GM21526 (cell line): Measurements from ENCODE around the gene CBX4.
A peak's percentile ranks its signal among the peaks of the same experiment; 100 is the strongest.

Experiments
- ATAC-seq: cut with Tn5 transposase; IDR thresholded peaks from one replicate; pipeline ENCODE4 v1.9.1; 2021; ENCODE audit warnings: moderate library complexity; ENCODE audit not compliant: unreplicated experiment, low FRiP score

The CBX4 gene

DNA sequence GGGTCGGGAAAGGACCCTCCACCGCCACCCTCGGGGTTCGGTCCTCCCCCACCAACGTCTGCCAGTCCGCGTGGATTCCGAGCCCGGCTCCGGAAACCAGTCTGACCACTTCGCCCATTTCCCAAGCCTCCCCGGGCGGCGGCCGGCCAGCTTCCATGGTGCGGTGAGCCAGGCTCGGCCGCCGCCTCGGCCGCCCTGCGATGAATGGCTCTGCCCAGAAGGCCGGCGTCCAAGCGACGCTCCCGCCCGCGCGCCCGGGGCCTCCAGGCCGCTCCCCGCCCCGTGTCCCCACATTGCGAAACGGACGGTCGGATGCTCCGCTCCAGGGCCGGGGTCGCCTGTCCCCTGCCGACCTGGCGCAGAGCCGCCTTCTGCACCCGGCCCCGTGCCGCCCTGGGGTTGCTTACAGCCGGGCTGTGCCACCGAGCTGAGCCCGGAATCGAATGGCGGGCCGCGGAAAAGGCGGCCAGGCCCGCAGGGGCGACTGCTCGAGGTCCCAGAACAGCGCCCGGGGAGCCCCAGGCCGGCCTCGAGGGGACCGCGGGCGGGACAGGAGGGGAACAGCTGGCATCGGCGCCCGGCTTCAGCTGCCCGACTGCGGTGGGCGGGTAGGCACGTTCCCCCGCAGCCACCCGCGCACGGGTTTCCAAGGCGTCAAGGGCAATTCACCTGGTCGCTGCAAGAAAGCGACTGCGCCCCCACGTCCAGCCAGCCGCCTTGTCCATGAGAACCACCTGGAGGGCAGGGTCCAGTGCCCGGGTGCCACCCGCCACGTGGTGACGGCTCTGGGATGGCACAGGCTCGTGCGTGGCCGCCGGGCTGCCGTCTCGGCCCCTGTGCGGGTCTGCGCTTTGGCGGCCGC is 24.0 kb downstream of the CBX4 start:
- ATAC-seq = no peak

DNA sequence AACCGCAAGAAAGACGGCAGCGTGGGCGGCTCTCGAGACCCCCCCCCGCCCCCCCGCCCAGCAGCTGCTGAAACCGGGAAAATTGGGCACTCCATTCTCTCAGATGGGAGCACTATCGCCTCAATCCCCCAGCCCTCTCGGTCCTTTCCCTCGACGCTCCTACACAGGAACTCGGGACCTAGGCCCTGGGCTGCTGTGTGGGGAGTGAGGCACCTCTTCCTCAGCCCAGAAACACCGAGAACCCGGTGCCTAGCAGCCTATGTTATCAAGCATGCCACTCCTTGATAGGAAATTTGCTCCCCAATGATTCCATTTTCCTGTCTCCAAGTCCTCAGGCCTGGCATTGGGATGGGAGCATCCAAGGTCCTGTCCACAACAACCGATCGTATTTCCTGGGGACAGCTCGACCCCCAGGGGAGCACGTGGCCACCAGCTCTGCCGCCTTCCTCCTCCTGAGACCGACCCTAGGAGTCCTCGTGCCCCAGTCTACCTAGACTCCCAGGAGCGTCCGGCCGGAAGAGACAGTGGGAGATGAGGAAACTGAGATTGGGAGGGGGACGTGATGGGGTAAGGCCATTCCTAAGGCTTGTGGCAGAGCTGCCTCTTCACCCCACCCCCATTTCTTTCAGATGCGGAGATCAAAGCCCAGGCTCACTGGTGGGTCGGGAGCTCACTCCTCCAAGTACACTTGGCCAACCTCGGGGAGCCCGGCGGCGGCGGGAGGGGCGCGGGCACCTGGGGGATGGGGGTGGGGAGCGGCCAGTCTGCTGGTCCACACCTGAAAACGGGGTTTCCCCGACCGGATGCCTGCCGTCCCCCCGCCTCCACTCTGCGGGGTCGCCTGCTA is 24.9 kb downstream of the CBX4 start:
- no peak for ATAC-seq

DNA sequence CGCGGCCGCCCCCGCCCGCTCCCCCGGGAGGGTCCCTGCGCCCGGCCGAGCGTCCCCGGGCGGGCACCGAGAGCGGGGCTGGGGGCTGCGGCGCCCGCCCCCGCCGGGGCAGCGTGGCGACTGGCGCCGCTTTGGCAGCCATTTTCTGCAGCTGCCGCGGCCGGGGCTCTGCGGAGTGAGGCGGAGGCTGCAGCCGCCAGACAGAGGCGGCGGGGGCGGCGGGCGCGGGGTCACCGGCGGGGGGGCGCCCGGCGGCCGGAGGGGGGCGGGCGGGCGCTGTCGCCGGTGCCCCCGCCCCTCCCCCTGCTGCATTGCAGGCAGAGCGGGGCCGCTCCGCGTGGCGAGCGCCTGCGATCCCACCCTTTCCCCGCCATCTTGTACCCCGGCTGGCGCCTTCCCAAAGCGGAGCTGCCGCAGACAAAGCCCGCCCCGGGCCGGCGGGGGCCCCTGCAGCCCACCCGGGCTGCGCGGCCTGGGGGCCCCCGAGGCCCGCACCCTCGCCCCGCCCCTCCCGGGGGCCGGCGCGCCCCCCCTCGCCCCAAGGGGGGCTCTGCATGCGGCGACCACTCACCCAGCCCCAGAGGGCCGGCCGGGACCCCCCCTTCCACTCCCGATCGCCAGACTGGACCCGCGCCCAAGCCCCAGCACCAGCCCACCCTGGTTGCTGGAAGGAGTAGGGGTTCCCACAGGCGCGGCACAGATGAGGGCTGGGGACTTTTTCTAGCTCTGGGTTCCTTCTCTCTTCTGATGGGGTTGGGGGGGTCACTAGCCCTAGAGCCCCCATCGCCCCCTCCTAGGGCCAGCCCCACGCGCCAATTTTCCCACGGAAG is 25.7 kb downstream of the CBX4 start:
- ATAC-seq = no peak

DNA sequence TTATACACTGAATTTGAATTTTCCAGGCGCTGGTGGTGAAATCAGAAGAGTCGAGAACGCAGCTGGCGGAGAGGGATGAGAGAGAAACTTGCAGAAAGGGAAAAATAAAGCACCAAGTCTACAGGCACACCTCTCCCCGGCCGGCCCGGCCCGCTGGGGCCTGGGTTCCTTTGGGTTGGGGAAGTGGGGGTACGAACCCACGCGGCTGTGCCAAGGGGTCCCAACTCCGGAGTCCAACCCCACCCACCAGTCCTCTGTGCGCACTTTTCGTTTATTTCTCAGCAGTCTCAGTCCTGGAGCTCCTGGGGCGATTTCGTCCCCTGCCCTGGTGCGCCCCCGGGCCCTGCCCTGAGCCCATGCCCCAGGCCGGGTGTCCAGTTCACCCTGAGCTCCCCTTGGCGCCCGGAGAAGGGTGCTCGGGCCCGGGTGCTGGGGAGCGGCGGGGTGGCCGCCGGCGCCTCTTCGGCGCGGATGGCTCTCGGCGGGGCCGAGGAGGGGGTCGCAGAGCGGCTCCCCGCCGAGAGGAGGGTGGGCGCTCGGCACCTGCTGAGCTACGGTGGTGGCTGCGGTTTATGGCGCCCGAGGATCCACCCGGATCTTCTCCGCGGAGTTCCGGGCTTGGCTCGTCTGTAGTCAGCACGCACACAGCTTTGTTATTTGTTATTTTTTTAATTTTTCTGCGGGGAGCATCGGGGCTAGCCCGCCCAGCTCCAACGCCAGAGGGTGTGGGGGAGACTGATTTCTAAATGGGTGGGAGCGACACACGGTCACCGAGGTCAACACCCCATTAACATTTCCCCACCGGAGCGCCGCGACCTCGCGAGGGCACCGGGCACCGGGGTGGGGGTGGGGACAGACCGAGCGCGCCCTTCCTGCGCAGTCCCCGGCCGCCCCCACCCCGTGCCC is 26.6 kb downstream of the CBX4 start:
- ATAC-seq = no peak

DNA sequence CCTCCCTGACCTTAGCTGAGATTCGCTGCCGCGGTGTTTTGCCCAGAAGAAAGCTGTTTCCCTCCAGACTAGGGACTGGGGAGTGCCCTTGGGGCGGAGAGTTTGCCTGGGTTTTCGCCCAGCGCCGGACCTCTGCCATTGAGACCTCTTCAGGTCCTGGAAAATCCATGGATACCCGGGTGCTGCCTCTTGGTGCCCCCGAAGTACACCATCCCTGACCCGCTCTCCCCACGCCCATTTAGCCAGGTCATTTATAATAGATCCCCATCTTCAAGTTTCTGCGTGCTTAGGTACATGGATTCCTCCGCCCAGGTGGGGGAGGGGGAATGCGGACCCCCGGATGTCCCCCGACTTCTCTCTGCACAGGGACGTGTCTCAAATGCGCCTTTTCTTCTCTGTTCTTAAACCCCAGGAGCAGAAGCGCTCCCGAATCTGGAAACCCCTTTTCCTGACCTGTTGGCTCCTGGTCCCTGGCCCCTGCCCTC is 27.3 kb downstream of the CBX4 start:
- no peak for ATAC-seq

DNA sequence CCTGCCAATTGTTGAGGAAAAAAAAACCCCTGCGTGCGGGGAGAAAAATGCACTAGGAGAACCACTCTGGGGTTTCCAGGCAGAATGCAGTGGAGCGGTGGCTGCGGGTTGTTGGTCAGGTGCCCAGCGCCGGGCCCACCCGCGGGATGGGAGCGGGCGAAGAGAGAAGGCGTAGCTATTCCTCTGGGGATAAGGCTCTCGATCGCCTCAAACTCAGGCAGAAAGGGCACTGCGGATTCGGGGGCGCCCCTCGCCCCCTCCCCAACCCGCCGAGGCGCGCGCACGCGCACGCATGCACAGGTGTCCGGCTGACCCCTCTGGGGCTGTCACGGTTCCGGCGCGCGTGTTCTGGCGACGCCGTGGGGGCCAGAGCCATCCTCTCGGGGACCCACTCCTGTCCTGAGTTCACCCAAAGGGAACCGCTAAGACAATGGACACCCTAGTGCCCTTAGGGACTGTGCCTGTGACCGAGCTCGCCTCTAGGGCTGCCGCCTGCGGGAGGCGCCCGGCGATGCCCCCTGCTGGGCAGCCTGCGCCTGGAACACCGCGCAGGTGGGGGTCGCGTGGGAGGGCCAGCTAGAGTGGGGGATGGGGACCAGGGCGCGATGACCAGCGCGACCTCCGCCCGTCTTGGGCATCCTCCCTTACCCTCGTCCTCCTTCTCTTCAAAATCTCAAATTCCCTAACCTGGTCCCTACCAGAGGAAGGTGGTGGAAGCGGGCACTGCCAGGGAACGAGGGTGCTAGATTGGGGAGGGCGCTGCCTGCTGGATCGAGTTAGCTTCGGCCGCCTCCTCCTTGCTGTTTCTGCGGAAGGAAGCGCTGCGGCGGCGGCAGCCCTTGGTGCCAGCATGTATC is 28.0 kb downstream of the CBX4 start:
- no peak for ATAC-seq

DNA sequence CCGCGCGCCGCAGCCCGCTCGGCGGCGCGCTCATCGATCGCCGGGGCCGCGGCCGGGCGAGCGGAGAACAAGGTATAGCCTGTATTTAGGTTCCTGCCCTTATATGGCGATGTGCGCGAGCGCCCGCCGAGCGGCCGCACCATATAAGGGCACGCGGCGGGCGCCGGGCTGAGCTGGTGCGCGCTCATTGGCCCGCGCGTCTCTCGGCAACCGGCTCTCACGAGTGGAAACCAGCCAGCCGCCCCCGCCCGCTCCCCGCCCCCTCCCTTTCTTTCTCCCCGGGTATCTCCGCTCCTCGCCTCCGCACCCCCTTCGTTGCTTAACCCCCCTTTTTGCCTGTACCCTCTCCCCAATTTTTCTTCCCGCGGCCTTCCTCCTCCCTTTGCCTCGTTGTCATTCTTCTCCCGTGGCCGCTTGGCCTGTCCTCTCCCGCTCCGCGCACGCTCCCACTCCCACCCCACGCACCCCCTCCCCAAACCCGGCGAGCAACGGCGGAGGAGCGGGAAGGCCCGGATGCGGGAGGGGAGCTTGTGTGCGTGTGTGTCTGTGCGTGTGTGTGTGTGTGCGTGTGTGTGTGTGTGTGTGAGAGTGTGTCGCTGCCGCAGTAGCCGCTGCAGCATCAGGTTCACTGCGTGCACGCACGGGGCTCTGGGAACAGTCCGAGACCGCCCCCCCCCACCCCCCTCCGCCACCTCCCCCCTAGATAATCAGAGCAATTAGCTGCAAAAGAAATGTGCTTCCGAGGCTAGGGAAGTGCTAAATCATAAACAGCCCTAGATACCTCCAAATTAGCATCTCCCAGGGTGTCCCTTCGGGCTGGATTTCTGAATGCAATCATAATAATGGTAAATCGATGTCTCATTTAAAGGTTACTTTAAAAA is 28.9 kb downstream of the CBX4 start:
- peak; percentile 75 for ATAC-seq

DNA sequence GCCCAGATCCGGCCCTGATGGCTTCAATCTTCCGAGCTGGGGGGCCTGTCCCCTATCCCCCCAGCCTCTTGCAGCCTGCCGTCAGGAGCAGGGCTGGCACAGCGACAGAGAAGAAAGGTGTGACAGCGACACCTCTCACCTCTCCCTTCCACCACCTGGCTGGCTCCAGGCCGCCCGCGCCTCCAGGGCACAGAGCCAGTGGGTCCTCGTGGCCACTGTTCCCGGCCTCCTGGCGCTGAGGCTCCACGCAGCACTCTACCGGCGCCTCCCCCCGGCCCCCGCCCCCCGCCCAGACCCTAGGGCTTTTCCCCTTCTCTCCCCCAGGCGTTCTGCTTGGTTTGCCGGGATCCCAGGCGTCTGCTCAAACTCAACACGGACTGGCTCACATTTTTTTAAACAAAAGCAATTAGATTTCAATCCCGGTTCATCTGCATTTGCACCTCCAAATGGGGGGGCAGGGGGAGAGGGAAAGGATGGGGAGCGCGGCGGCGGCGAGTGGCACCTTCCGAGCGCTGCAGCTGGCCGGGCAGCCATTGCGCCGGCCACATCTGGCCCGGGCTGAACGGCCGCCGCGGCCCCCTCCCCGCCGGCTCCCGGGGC is 29.6 kb downstream of the CBX4 start:
- ATAC-seq = no peak

DNA sequence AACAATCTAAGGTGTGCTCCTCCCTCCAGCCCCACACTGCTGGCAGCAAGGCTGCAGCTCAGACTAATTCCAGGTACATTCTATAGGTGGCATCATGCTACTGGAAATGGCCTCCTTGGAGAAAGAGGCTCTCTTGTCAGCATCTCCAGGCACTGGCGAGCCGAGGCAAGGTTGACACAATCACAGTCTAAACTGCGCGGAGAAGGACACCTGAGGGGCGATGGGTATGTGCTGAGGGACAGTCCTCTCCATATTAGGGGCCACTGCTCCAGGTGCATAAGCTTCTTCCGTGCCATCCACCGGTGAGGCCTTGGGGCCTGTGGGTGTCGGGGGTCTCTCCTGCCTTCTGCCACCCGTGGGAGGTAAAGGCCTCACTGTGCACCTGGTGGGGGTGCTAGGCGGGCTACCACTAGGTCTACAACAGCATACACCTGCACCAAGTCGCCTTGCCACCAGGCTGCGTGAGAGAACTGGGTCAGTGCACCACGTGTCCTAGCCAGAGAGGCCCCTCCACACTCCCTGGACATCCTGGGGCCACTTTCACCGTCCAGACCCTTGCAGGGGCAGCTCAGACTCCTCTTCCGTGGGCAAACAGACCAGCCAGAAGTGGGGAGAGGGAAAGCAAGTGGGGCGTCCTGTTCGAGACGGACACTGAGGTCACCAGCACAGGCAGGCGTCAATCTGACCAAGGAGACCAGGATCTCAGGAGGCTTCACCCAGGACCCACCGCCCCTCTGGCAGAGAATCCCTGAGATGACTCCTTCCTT is 30.3 kb downstream of the CBX4 start:
- ATAC-seq = no peak

DNA sequence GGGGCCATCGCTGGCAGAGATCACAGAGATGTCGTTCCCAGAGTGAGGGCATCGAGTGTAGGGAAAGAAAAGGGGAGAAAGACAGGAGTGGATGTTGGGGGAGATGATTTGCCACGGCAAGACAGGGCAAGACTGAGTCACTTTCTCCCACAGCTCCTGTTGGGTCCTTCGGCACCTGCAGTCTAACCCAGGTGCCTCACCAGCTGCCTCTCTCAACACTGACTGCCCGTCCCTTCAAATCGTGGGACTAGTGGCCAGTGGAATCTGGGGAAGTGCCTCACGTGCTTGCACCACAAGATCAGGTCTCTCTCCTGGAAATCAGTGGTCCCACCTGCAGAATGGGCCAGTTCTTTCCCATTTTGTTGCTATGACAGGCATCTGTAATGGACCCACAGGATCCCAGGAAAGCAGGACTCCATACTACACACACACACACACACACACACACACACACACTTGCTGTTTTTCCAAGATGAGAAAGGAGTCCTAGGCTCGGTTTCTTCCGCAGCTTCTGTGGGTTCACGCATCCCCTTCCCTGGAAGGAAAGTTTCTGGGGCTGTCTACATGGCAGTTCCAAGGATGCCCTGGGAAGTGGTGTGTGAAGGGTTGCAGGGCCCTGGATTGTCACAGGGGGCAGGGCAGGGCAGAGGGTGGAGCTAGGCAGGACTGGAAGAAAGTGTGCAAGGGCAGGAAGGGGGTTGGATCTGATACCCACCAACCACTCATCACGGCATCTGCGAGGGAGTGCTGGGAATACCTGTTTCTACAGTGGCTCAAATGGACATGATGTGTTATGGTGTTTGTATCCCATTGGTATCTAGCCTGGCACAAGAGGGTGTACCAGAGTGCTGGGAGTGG is 32.1 kb downstream of the CBX4 start:
- no peak for ATAC-seq

DNA sequence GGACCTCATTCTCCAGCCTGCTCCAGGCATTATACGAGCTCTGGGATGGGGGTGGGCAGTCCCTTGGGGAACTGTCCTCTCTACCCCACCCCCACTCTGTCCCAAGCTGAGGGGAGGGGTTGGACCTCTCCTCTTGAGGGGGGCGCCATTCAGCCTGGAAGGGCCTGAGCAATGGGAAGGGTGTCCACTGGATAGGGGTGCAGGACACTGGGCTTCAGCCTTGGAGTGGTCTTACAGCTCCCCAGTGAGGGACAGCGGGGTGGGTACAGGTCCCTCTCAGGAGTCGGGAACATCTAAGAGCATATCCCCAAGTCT is 32.8 kb downstream of the CBX4 start:
- no peak for ATAC-seq

DNA sequence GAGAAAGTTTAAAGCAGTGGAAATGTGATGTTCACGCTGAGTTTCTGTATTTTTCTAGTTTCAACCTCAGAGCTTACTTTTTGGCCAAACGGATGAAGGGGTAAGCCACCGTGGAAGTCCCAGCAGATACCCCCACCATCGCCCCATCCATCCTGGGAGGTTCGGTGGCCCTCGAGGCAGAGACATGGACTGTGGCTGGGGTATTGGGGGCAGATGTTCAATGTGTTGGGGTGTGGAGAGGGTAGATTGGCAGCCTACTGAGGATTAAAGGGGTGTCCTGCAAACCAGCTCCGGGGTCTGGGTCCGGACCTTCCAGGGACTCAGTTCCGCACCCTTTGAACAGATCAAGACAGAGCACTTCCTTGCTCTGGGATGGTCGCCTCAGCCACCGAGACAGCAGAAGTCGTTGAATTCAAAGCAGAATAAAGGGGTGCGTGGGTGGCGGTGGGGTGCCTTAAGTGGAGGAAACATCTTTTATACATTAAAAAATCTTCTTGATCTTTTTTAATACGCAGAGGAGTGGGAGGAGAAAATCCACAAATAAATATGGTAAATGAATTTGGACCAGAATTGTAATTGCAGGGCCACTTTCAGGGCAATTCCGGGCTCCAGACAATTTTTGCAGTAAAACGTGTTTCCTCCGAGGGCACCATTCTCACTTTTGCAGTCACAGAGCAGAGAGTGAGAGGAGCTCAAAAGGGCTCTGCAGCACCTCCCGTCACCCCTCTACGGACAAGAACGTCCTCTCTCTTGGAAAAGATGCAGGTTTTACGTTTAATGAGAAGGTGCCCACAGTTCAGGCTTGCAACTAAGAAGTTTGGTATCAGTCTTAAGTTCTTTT is 34.2 kb downstream of the CBX4 start:
- no peak for ATAC-seq

DNA sequence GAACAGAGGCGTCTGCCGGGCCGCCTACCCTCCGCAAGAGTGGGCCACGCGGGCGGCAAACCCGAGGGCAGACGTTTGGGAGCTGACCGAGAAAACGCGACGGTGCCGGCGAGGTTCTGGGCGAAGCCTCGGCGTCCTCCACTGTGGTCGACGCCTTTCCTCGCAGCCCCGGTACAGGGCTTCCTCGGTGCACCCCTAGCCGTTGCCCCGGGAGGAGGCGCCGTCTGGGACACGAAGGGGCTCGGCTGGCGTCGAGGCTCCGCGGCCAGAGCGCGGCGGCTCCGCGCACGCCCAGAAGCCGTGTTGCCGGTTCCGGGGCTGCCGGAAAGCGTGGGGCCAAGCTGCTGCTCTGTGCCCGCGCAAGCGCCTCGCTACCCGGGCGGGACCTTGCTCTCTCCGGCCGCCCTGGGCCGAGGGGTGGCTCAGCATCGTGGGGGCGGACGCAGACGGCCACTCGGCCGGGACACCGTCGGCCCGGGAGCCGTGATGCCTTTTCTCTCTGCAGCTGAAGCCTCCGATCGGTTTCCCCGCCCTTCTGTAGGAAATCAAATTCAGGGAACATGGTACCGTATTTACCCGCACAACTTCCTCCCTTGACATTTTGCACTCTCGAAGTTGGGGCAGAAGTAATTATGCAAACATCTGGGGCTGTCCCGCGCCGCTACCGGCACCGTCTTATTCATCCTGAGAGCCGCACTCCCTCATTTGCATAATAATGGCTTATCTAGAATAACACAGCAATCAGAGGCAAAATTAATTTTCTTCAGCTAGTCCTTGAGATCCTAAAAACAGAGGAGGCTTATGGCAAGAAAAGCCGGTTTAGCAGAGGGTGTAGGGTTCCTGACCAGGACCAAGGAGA is 35.0 kb downstream of the CBX4 start:
- peak; percentile 56 for ATAC-seq

DNA sequence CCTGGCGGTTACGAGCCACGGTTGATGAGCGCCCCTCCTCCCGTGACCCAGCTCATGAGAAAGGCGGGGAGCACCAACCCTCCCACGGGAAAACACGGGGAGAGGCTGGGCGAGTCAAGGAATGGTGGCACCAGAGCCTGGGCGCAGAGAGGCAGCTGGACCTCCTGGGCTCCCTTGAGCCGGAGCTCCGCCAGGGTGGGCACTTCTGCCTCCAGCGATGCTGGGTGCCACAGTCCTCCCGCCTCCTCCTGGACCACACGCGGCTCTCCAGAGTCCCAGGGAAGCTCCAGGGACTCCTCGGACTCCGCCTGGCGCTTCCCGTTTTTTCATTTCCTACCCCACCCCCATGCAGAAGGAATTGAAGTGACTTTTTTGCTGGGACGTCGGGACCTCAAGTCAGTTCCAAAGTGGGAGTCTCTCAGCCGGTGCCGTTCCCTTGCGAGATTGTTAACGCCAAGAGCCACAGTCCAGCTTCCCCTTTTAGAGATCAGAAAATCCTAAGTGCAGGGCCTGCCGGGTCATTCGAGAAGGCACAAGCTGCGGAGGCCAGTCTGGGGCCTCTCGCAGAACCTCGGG is 35.7 kb downstream of the CBX4 start:
- no peak for ATAC-seq
